ENCODE data around the gene SEC14L3.

DNA sequence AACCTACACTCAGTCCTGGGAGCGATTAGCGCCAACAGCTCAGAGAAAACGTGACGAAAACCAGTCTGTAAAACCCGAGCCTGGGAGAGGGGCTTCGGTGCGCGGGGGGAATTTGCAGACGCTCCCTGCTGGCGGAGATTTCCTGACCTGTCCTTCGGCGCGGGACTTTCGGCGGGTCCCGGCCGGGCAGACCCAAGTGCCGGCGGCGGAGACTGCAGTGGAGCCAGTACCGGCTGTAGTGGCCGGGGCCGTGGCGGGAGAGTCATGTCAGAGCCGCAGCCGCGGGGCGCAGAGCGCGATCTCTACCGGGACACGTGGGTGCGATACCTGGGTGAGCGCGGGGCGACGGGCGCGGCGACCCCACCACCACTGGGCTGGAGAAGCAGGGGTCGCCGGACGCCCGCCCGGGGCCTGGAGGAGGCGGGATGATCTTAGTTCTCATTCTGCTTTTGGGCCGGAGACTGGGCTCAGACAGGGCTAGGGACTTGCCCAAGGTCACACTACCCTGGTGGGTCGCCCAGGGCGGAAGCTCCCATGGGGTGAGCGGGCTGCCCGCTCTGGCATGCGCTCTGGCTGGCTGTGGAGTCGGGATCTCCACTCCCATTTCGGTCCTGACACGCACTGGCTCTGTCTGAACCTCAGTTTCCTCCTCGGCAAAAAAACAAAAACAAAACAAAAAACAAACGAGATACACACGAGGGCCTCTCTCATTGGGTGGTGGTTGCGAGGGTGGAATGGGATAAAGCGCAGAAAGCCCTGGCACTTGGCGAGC is 46.0 kb downstream of the SEC14L3 start, which contains the start of gene MTFP1:
- TF ChIP-seq, protein P1, sequence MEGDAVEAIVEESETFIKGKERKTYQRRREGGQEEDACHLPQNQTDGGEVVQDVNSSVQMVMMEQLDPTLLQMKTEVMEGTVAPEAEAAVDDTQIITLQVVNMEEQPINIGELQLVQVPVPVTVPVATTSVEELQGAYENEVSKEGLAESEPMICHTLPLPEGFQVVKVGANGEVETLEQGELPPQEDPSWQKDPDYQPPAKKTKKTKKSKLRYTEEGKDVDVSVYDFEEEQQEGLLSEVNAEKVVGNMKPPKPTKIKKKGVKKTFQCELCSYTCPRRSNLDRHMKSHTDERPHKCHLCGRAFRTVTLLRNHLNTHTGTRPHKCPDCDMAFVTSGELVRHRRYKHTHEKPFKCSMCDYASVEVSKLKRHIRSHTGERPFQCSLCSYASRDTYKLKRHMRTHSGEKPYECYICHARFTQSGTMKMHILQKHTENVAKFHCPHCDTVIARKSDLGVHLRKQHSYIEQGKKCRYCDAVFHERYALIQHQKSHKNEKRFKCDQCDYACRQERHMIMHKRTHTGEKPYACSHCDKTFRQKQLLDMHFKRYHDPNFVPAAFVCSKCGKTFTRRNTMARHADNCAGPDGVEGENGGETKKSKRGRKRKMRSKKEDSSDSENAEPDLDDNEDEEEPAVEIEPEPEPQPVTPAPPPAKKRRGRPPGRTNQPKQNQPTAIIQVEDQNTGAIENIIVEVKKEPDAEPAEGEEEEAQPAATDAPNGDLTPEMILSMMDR (IDR thresholded peaks at IDR 0.05; ENCODE audit: poor library complexity) = no peak
- no peak for TF ChIP-seq EZH2 (IDR thresholded peaks at IDR 0.05; ENCODE audit: borderline replicate concordance)
